Astrocyte (in vitro differentiated cells and primary cell): ENCODE measurements around the gene CEACAM5. TPM values are rescaled to one million over a fixed set of nuclear protein-coding genes. Genes with fewer than 3 reads are reported as not detected.

Experiments
- DNase-seq: peaks from one replicate; pipeline ENCODE4 v3.0.0-alpha.2; 2010; ENCODE audit warnings: low read depth
- FAIRE-seq: peaks from 2 replicates; lab custom pipeline; 2011; peaks lifted over from hg19 to GRCh38; lab: Jason Lieb, UNC
- H2AFZ ChIP-seq: 2 replicates; pipeline ENCODE4 v1.6.0; 2012; ENCODE audit warnings: low read depth, low read length, inconsistent platforms
- H3K27ac ChIP-seq: 2 replicates; pipeline ENCODE4 v1.5.1; 2011; ENCODE audit warnings: low read depth, low read length, inconsistent platforms
- H3K27me3 ChIP-seq: 2 replicates; pipeline ENCODE4 v1.6.0; 2011; ENCODE audit warnings: low read length, inconsistent platforms; ENCODE audit not compliant: insufficient read depth
- H3K36me3 ChIP-seq: 2 replicates; pipeline ENCODE4 v1.5.1; 2011; ENCODE audit warnings: low read length, inconsistent platforms; ENCODE audit not compliant: insufficient read depth
- H3K4me1 ChIP-seq: 2 replicates; pipeline ENCODE4 v1.5.1; 2011; ENCODE audit warnings: low read length, inconsistent platforms; ENCODE audit not compliant: insufficient read depth
- H3K4me2 ChIP-seq: 2 replicates; pipeline ENCODE4 v1.6.0; 2012; ENCODE audit warnings: low read length, inconsistent platforms
- H3K4me3 ChIP-seq: 2 replicates; pipeline ENCODE4 v1.5.1; 2011; ENCODE audit warnings: low read depth, mild to moderate bottlenecking, low read length, inconsistent platforms; ENCODE audit not compliant: insufficient read depth
- H3K79me2 ChIP-seq: 2 replicates; pipeline ENCODE4 v1.6.0; 2012; ENCODE audit warnings: mild to moderate bottlenecking, low read length, inconsistent platforms; ENCODE audit not compliant: insufficient read depth
- H3K9ac ChIP-seq: 2 replicates; pipeline ENCODE4 v1.6.0; 2012; ENCODE audit warnings: mild to moderate bottlenecking, low read length, inconsistent platforms
- H3K9me3 ChIP-seq: 2 replicates; pipeline ENCODE4 v1.5.1; 2012; ENCODE audit warnings: low read depth, mild to moderate bottlenecking, low read length, inconsistent platforms; ENCODE audit not compliant: insufficient read depth
- H4K20me1 ChIP-seq: 2 replicates; pipeline ENCODE4 v1.6.0; 2012; ENCODE audit warnings: low read length, inconsistent platforms; ENCODE audit not compliant: insufficient read depth
- H3K27ac Mint-ChIP-seq: one replicate; pipeline ENCODE4 v1.8.0; 2021; ENCODE audit warnings: mild to moderate bottlenecking, mixed read lengths; ENCODE audit not compliant: unreplicated experiment
- H3K27me3 Mint-ChIP-seq: one replicate; pipeline ENCODE4 v1.8.0; 2021; ENCODE audit warnings: low read depth, mixed read lengths; ENCODE audit not compliant: unreplicated experiment
- H3K36me3 Mint-ChIP-seq: one replicate; pipeline ENCODE4 v1.8.0; 2021; ENCODE audit warnings: low read depth, mixed read lengths; ENCODE audit not compliant: unreplicated experiment
- H3K4me1 Mint-ChIP-seq: one replicate; pipeline ENCODE4 v1.8.0; 2021; ENCODE audit warnings: low read depth, mixed read lengths; ENCODE audit not compliant: unreplicated experiment
- H3K4me3 Mint-ChIP-seq: one replicate; pipeline ENCODE4 v1.8.0; 2021; ENCODE audit warnings: mild to moderate bottlenecking, moderate library complexity, mixed read lengths; ENCODE audit not compliant: unreplicated experiment
- H3K9me3 Mint-ChIP-seq: one replicate; pipeline ENCODE4 v1.8.0; 2021; ENCODE audit warnings: mild to moderate bottlenecking, mixed read lengths; ENCODE audit not compliant: unreplicated experiment
- CTCF ChIP-seq: IDR thresholded peaks from 2 replicates; pipeline ENCODE4 v1.5.1; 2011; ENCODE audit warnings: low read depth, mild to moderate bottlenecking, inconsistent platforms, low read length, moderate library complexity; ENCODE audit not compliant: insufficient read depth
- EZH2 ChIP-seq: IDR thresholded peaks from 2 replicates; pipeline ENCODE4 v1.6.1; 2012; ENCODE audit warnings: mild to moderate bottlenecking, low read length, inconsistent platforms; ENCODE audit not compliant: insufficient read depth
- total RNA-seq: library from RNA; stranded (reverse); gene quantifications from 2 replicates; pipeline ENCODE4 v1.2.1, GENCODE V29; 2021

CEACAM5 gene
- total RNA-seq, 1 donor from 2014 or later: not detected

- H3K4me2 ChIP-seq: no peak overlapping the region
- no peak overlapping the region for H3K9ac ChIP-seq
- no peak overlapping the region for H2AFZ ChIP-seq
- no peaks in the 10 kb centered on the region for H3K36me3 ChIP-seq
- no peaks in the 10 kb centered on the region for H3K4me1 Mint-ChIP-seq
- H3K4me3 ChIP-seq: no peak overlapping the region
- no peak overlapping the region for H3K27ac Mint-ChIP-seq
- DNase-seq (no peak), FAIRE-seq (no peak)
- H3K9me3 ChIP-seq: no peaks in the 10 kb centered on the region
- no peaks in the 10 kb centered on the region for H4K20me1 ChIP-seq
- H3K27ac ChIP-seq: no peak overlapping the region
- TF ChIP-seq EZH2 (no peak), CTCF (no peak)
- H3K79me2 ChIP-seq: no peaks in the 10 kb centered on the region
- no peaks in the 10 kb centered on the region for H3K9me3 Mint-ChIP-seq
- H3K36me3 Mint-ChIP-seq: no peaks in the 10 kb centered on the region
- no peak overlapping the region for H3K4me3 Mint-ChIP-seq
- H3K27me3 ChIP-seq: no peaks in the 10 kb centered on the region
- no peaks in the 10 kb centered on the region for H3K4me1 ChIP-seq
- H3K27me3 Mint-ChIP-seq: peaks cover 94% of the 10 kb centered on the region
Observed at GRCh38 chr19:41709951-41710645, 1.7 kb downstream of the CEACAM5 start.

GRCh38 chr19:41711376-41712261, 3.2 kb downstream of the CEACAM5 start:
- H3K9ac ChIP-seq: no peak overlapping the region
- H3K4me1 ChIP-seq: no peaks in the 10 kb centered on the region
- no peaks in the 10 kb centered on the region for H3K36me3 ChIP-seq
- H3K9me3 ChIP-seq: no peaks in the 10 kb centered on the region
- H4K20me1 ChIP-seq: no peaks in the 10 kb centered on the region
- Mint-ChIP-seq H3K36me3 (no peaks in the 10 kb centered on the region), H3K4me1 (no peaks in the 10 kb centered on the region), H3K27me3 (peaks cover 93% of the 10 kb centered on the region), H3K4me3 (no peak overlapping the region), H3K27ac (no peak overlapping the region), H3K9me3 (no peaks in the 10 kb centered on the region)
- no peaks in the 10 kb centered on the region for H3K79me2 ChIP-seq
- no peak overlapping the region for H2AFZ ChIP-seq
- no peaks in the 10 kb centered on the region for H3K27me3 ChIP-seq
- H3K27ac ChIP-seq: no peak overlapping the region
- FAIRE-seq (no peak), DNase-seq (no peak)
- H3K4me3 ChIP-seq: no peak overlapping the region
- TF ChIP-seq EZH2: no peak
- TF ChIP-seq CTCF: no peak
- no peak overlapping the region for H3K4me2 ChIP-seq
